Measurements from ENCODE around the gene SLC24A1. TPM values are rescaled to one million over a fixed set of nuclear protein-coding genes. Genes with fewer than 3 reads are reported as not detected.

SLC24A1 gene
- total and polyA plus RNA-seq, 2 of the 13 experiments (the other 11 are each of a cell fraction or from before 2014, with no cell fraction given): 5.9 to 8.3 TPM

DNA sequence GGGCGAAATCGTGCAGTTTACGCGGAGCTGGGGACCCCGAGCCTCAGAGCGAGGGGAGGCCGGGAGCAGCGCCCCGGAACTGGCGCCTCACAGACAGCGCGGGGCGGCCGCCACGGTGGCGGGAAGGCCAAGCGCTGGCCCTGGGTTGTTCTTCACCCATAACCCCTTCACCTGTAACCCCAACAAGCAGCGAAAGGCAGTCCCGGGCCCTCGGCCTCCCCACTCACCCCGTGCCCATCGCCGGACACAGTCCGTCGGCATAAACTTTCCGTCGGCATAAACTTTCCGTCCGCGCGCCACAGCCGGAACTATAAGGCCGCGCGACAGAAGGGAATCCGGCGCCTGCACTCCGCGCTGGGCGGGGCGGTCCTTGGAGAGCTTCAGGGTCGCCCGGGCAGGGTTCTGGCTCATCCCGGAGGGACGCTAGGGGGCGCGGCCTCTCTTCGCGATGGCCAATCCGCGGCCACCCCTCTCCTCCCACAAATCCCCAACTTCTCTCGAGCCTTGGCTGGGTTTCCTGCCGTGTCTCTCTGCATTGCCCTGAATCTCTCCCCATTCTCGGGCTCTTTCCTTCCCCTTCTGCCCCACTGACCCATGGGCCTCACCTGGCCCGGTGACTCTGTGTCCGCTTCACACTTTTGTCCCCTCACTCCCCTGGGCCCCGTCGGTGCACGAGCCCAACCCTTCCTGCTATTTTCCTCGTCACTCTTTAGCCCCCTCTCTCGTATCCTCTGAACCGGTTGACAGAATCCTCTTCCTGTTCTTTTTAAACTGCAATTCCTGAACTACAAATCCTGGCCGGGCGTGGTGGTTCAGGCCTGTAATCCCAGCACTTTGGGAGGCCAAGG, 10.6 kb upstream of the SLC24A1 start, which contains the start of gene INTS14 (continued):
- TF ChIP-seq RFXANK (CRISPR knock-in tag; IDR thresholded peaks at IDR 0.05): peak; percentile 86; the same call in 1 of the 2 replicates
- peak; percentile 76; the same call in 1 of the 3 replicates for TF ChIP-seq MXI1 (IDR thresholded peaks at IDR 0.05; ENCODE audit: borderline replicate concordance, low read depth, low read length)
- TF ChIP-seq, protein P1, sequence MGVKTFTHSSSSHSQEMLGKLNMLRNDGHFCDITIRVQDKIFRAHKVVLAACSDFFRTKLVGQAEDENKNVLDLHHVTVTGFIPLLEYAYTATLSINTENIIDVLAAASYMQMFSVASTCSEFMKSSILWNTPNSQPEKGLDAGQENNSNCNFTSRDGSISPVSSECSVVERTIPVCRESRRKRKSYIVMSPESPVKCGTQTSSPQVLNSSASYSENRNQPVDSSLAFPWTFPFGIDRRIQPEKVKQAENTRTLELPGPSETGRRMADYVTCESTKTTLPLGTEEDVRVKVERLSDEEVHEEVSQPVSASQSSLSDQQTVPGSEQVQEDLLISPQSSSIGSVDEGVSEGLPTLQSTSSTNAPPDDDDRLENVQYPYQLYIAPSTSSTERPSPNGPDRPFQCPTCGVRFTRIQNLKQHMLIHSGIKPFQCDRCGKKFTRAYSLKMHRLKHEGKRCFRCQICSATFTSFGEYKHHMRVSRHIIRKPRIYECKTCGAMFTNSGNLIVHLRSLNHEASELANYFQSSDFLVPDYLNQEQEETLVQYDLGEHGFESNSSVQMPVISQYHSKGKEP (CRISPR knock-in tag; IDR thresholded peaks at IDR 0.05): no peak; the same call in none of the 2 replicates
- TF ChIP-seq, protein P2, sequence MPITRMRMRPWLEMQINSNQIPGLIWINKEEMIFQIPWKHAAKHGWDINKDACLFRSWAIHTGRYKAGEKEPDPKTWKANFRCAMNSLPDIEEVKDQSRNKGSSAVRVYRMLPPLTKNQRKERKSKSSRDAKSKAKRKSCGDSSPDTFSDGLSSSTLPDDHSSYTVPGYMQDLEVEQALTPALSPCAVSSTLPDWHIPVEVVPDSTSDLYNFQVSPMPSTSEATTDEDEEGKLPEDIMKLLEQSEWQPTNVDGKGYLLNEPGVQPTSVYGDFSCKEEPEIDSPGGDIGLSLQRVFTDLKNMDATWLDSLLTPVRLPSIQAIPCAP (CRISPR knock-in tag; IDR thresholded peaks at IDR 0.05; ENCODE audit: low read depth): peak; percentile 63; the same call in 1 of the 2 replicates
- TF ChIP-seq NONO (IDR thresholded peaks at IDR 0.05): no peak
- TF ChIP-seq NONO (CRISPR knock-in tag; conservative IDR thresholded peaks at IDR 0.05): peak; percentile 97
- TF ChIP-seq MAFK (conservative IDR thresholded peaks at IDR 0.05 in 1 of 2, IDR thresholded peaks at IDR 0.05 in 1 of 2; ENCODE audit: low read length in 2 of 2): no peak
- no peak for TF ChIP-seq HDAC6 (IDR thresholded peaks at IDR 0.05; ENCODE audit: low read depth, low read length)
- TF ChIP-seq ZNF143 (CRISPR knock-in tag; IDR thresholded peaks at IDR 0.05): peak; percentile 81
- TF ChIP-seq ZNF136 (CRISPR knock-in tag; IDR thresholded peaks at IDR 0.05; ENCODE audit: low read depth): peak; percentile 88; the same call in 1 of the 2 replicates
- no peak for TF ChIP-seq ZNF737 (CRISPR knock-in tag; IDR thresholded peaks at IDR 0.05; ENCODE audit: borderline replicate concordance)
- no peak for TF ChIP-seq TCF7 (IDR thresholded peaks at IDR 0.05; ENCODE audit: low read depth)
- peak; percentile 82 for TF ChIP-seq RCOR2 (CRISPR knock-in tag; IDR thresholded peaks at IDR 0.05)
- peak in 1 of 2 experiments; percentile 68; a peak in 3 of 4 replicates for TF ChIP-seq EP300 (IDR thresholded peaks at IDR 0.05; ENCODE audit: low read depth in 2 of 2, low read length in 2 of 2)
- TF ChIP-seq EP300 (CRISPR knock-in tag; IDR thresholded peaks at IDR 0.05; ENCODE audit: borderline replicate concordance): 0 out of 2 replicates have a peak, but pooled peaks have one; percentile 35
- TF ChIP-seq ZNF83 (CRISPR knock-in tag; IDR thresholded peaks at IDR 0.05; ENCODE audit: borderline replicate concordance): no peak; the same call in 1 of the 2 replicates
- TF ChIP-seq ZBED4 (CRISPR knock-in tag; IDR thresholded peaks at IDR 0.05; ENCODE audit: borderline replicate concordance): peak; percentile 63
- TF ChIP-seq MED8 (CRISPR knock-in tag; IDR thresholded peaks at IDR 0.05; ENCODE audit: insufficient replicate concordance): peak; percentile 78
- TF ChIP-seq ATF3 (CRISPR knock-in tag; IDR thresholded peaks at IDR 0.05): peak; percentile 59
- TF ChIP-seq PCBP2 (optimal IDR thresholded peaks at IDR 0.05; ENCODE audit: low read depth, low read length, poor library complexity, severe bottlenecking): no peak
- TF ChIP-seq ZNF460 (CRISPR knock-in tag; IDR thresholded peaks at IDR 0.05; ENCODE audit: borderline replicate concordance): peak; percentile 54; the same call in 1 of the 2 replicates
- TF ChIP-seq KLF16 (CRISPR knock-in tag; IDR thresholded peaks at IDR 0.05): peak in 1 of 2 experiments; percentile 99; a peak in 2 of 4 replicates
- peak; percentile 56; the same call in 1 of the 2 replicates for TF ChIP-seq ZNF317 (CRISPR knock-in tag; IDR thresholded peaks at IDR 0.05)
